ENCODE data around the gene ZNF784.

DNA sequence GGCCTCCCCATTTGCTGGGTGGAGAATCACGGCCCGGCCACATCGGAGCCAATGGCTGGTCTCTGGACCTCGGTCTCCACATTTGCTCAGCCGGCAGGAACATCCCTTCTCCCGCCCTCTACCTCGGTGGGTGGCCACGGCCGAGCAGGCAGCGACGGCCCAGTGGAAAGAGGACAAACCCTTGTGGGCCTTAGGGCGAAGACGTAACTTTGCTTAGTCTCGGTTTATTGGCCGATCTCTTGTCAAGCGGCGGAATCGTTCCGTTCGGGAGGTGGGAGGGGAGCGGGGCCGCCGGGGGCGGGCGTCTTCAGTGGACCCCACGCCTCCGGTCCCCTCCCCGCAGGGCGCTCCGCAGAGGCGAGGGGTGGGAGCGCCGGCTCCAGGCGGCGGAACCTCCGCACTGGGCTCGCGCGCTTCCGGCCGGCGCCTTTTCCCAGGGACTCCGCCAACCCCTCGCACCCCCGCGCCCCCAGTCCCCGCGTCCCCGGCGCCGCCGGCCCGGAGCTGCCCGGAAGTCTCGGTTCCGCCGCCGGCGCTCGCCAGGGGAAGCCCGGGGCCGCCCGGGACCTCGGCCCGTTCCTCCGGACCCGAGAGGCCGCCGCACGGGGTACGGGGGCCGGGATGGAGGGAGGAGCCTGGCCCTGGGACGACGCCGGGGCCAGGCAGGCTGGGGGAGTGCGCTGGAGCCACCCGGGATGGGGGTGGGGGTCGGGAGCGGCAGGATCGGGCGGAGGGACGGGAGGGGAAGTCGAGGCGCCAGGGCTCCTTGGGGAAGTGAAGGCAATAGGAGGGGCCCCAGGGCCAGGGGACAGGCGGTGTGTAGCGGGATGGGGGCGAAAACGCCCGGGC lies 16.4 kb upstream of the ZNF784 start, which contains the start of gene ZNF580:
- no peak for TF ChIP-seq EZH2 (IDR thresholded peaks at IDR 0.05; ENCODE audit: insufficient read depth, poor library complexity, severe bottlenecking)
- TF ChIP-seq EZH2phosphoT487 (IDR thresholded peaks at IDR 0.05; ENCODE audit: insufficient read depth, low read depth) = no peak
